Adrenal gland (tissue), 12 donors: Measurements from ENCODE around the gene KLHL3. TPM values are rescaled to one million over a fixed set of nuclear protein-coding genes. Genes with fewer than 3 reads are reported as not detected.

Source experiments
- DNase-seq, 7 donors: peaks; one replicate each; pipeline ENCODE4 v3.0.0-alpha.2; 2019 to 2020
- H3K27ac ChIP-seq, 5 donors: fragments of 200-600 bp; sonication (generic) in 4 of 5; 1 replicate in 3 of 5; 2 replicates in 2 of 5; pipeline versions ENCODE4 v1.5.1 to v1.8.0; 2016 to 2020; ENCODE audit warnings: mild to moderate bottlenecking in 1 of 5
- H3K27me3 ChIP-seq: fragments of 200-600 bp; 2 replicates; pipeline ENCODE4 v1.8.0; 2021
- H3K36me3 ChIP-seq, 2 donors: fragments of 200-600 bp; replicated peaks in 1 of 2; 1 replicate in 1 of 2; 2 replicates in 1 of 2; pipeline versions ENCODE4 v1.5.1 to v1.8.0; 2018 to 2022
- H3K4me1 ChIP-seq, 2 donors: fragments of 200-600 bp; replicated peaks in 1 of 2; 1 replicate in 1 of 2; 2 replicates in 1 of 2; pipeline versions ENCODE4 v1.5.1 to v1.8.0; 2018 to 2021
- H3K4me3 ChIP-seq, 4 donors: fragments of 200-600 bp; sonication (generic) in 3 of 4; one replicate each; pipeline ENCODE4 v1.5.1; 2016 to 2018
- H3K9me3 ChIP-seq, 3 donors: fragments of 200-600 bp; sonication (generic) in 1 of 3; replicated peaks in 1 of 3; 1 replicate in 2 of 3; 2 replicates in 1 of 3; pipeline versions ENCODE4 v1.5.1 to v1.8.0; 2016 to 2021
- POLR2A ChIP-seq, 2 donors: fragments of 450-650 bp; IDR thresholded peaks; one replicate each; pipeline ENCODE4 v1.6.1; 2017; ENCODE audit warnings: antibody characterized with exemption in 2 of 2, mild to moderate bottlenecking in 2 of 2, moderate library complexity in 1 of 2
- whole genome bisulfite sequencing, 4 donors: extraction: QIAGEN DNeasy Blood & Tissue Kit in 2 of 4; methylation state at CpG; one replicate each; pipeline versions ENCODE4 v1.1.5 to v1.1.7; 2013 to 2017; 5-methylcytosine and 5-hydroxymethylcytosine counted together
- intact Hi-C, 2 donors: fragments of 100-400 bp; cut with DNase I; formaldehyde crosslinking; loops; one replicate each; pipeline versions ENCODE4 v1.14.1 to v1.15.0; 2022 to 2023
- polyA plus RNA-seq, 3 donors: library from polyadenylated mRNA; stranded (reverse); fragments of 200-250 nt in 2 of 3; fragments of 350-450 nt in 1 of 3; fragmentation: Illumina TruSeq in 1 of 3; extraction: RNeasy Lipid Tissue Mini Kit (QIAGEN cat#74804) in 1 of 3; gene quantifications; one replicate each; pipeline ENCODE4 v1.2.3, GENCODE V29; 2013 to 2014
- total RNA-seq, 9 donors: library from RNA; depleted of rRNA in 4 of 9; stranded (reverse); fragments of >200 nt in 4 of 9; fragments of 120-200 nt in 1 of 9; fragmentation: NEBNext Ultra II Directional in 1 of 9; extraction: Animal tissue kit (Norgen Biotek cat#: 25700) in 1 of 9; gene quantifications; one replicate each; pipeline versions ENCODE4 v1.1.0 to v1.2.4, GENCODE V29; 2013 to 2023
- TF ChIP-seq, protein P1 (sequence below), 6 experiments: fragments of 450-650 bp in 4 of 6; fragments of 200-600 bp in 2 of 6; sonication (generic) in 1 of 6; IDR thresholded peaks; 1 replicate in 5 of 6; 2 replicates in 1 of 6; pipeline versions ENCODE4 v1.5.1 to v1.8.0; 2016 to 2021; ENCODE audit warnings: antibody characterized with exemption in 6 of 6, mild to moderate bottlenecking in 2 of 6, moderate library complexity in 1 of 6
- donor health status: healthy with polysubstance abuse.
- donor health status: Bipolar disorder and iron deficiency.
- donor health status: DM: yes; HTN: yes; CAD: no.
- donor health status: DM: no; HTN: no; CAD: no.
- donor health status: DM: no; HTN: no; CAD: no.
- donor health status: DM: yes; HTN: yes; CAD: no.

Gene KLHL3
- total and polyA plus RNA-seq, 12 donors = 3.1 to 28.6 (median 13.4) TPM

- Histone ChIP-seq H3K36me3 (no peaks in the 10 kb centered on the region), H3K4me3 (no peak overlapping the region), H3K9me3 (peaks cover 0 to under 1% (median 0%) of the 10 kb centered on the region in 3 donors), H3K27me3 (no peaks in the 10 kb centered on the region), H3K27ac (no peak overlapping the region), H3K4me1 (peaks cover 2 to 9% of the 10 kb centered on the region in 2 donors)
- no peak for TF ChIP-seq POLR2A (IDR thresholded peaks at IDR 0.05)
- TF ChIP-seq, protein P1, sequence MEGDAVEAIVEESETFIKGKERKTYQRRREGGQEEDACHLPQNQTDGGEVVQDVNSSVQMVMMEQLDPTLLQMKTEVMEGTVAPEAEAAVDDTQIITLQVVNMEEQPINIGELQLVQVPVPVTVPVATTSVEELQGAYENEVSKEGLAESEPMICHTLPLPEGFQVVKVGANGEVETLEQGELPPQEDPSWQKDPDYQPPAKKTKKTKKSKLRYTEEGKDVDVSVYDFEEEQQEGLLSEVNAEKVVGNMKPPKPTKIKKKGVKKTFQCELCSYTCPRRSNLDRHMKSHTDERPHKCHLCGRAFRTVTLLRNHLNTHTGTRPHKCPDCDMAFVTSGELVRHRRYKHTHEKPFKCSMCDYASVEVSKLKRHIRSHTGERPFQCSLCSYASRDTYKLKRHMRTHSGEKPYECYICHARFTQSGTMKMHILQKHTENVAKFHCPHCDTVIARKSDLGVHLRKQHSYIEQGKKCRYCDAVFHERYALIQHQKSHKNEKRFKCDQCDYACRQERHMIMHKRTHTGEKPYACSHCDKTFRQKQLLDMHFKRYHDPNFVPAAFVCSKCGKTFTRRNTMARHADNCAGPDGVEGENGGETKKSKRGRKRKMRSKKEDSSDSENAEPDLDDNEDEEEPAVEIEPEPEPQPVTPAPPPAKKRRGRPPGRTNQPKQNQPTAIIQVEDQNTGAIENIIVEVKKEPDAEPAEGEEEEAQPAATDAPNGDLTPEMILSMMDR (IDR thresholded peaks at IDR 0.05) = peak; percentile 59 to 71 (median 70)
- DNase-seq = peak; percentile 54 to 77 (median 68)
- 70 to 72% (median 71%) methylated on average over 4 of the region's 4 CpGs for WGBS, 4 donors
- intact Hi-C loops = loop anchor here (5.0 kb wide), 2 partner anchors 81 to 116 kb away; no protein-coding TSS in a partner anchor
Observed at GRCh38 chr5:137743031-137743640, 7.2 kb upstream of the KLHL3 start.

DNA sequence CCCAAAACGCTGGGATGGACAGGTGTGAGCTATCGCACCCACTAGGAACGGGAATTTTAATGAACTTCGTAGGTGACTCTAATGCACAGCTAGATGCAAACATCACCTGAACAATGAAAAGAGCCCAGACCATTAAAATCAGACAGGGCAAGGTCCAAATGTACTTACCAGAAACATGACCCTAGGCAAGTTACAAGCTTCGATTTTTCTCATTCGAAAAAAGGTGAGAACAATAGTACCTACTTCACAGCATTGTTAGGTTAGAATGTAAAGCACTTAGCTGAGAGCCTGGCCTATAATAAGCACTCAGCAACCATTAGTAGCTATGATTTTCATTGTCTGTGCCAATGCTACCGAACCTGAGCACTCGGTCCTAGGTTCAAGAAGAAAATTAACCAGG, 5.8 kb upstream of the KLHL3 start:
- H3K36me3 ChIP-seq = no peaks in the 10 kb centered on the region
- TF ChIP-seq, protein P1 (IDR thresholded peaks at IDR 0.05) = no peak
- no peak for TF ChIP-seq POLR2A (IDR thresholded peaks at IDR 0.05)
- H3K4me1 ChIP-seq = peaks cover 0 to 11% of the 10 kb centered on the region in 2 donors
- WGBS, 4 donors = 87 to 93% (median 92%) methylated on average over 8 of the region's 8 CpGs
- H3K9me3 ChIP-seq = peaks cover 0 to 4% (median 0%) of the 10 kb centered on the region in 3 donors
- H3K27ac ChIP-seq = no peak overlapping the region
- H3K4me3 ChIP-seq = no peak overlapping the region
- DNase-seq = no peak
- intact Hi-C loops = loop anchor here (5.0 kb wide), 2 partner anchors 79 to 114 kb away; no protein-coding TSS in a partner anchor
- H3K27me3 ChIP-seq = no peaks in the 10 kb centered on the region

DNA sequence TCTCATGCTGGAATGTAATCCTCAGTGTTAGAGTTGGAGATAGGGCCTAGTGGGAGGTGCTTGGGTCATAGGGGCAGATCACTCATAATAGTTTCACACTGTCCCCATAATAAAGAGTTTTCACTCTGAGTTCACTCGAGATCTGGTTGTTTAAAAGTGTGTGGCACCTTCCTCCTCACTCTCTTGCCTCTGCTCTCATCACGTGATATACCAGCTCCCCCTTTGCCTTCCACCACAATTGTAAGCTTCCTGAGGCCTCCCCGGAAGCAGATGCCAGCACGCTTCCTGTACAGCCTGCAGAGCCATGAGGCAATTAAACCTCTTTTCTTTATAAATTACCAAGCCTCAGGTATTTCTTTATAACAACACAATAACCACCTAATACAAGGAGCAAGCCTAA, 3.8 kb upstream of the KLHL3 start:
- Histone ChIP-seq H3K27ac (no peak overlapping the region), H3K4me3 (no peak overlapping the region), H3K9me3 (peaks cover 0 to 4% (median 0%) of the 10 kb centered on the region in 3 donors), H3K4me1 (peaks cover 0 to 30% of the 10 kb centered on the region in 2 donors), H3K36me3 (no peaks in the 10 kb centered on the region), H3K27me3 (no peaks in the 10 kb centered on the region)
- intact Hi-C loops = loop anchor here (5.0 kb wide), 2 partner anchors 77 to 112 kb away; no protein-coding TSS in a partner anchor
- 82 to 89% (median 86%) methylated on average over 4 of the region's 4 CpGs for WGBS, 4 donors
- no peak for DNase-seq
- TF ChIP-seq, protein P1 (IDR thresholded peaks at IDR 0.05) = no peak
- no peak for TF ChIP-seq POLR2A (IDR thresholded peaks at IDR 0.05)

DNA sequence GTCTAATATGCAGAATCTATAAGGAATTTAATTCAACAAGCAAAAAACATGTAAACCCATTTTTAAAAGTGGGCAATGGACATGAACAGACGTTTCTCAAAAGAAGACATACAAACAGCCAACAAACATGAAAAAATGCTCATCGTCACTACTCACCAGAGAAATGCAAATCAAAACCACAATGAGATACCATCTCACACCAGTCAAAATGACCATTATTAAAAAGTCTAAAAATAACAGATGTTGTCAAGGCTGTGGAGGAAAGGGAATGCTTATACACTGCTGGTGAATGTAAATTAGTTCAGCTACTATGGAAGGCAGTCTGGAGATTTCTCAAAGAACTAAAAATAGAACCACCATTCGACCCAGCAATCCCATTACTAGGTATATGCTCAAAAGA, 3.1 kb upstream of the KLHL3 start:
- intact Hi-C loops = loop anchor here in 1 of 2 donors (5.0 kb wide), 1 partner anchor 77 kb away; no protein-coding TSS in a partner anchor
- H3K36me3 ChIP-seq = no peaks in the 10 kb centered on the region
- H3K4me3 ChIP-seq = no peak overlapping the region
- H3K27ac ChIP-seq = no peak overlapping the region
- no peak for DNase-seq
- WGBS, 4 donors = 86 to 92% (median 88%) methylated on average over 3 of the region's 3 CpGs
- TF ChIP-seq POLR2A (IDR thresholded peaks at IDR 0.05) = no peak
- TF ChIP-seq, protein P1 (IDR thresholded peaks at IDR 0.05) = no peak
- no peaks in the 10 kb centered on the region for H3K27me3 ChIP-seq
- H3K4me1 ChIP-seq = peaks cover 0 to 36% of the 10 kb centered on the region in 2 donors
- peaks cover 0 to 4% (median 0%) of the 10 kb centered on the region in 3 donors for H3K9me3 ChIP-seq
